ENCODE results near the gene DLG2. TPM values are rescaled to one million over a fixed set of nuclear protein-coding genes. Genes with fewer than 3 reads are reported as not detected.
A peak's percentile ranks its signal among the peaks of the same experiment; 100 is the strongest.

DLG2 gene
- polyA plus RNA-seq, 5 donors: 5.1 to 13.2 (median 8.4) TPM

- no peak for DNase-seq
Observed at GRCh38 chr11:85569525-85569924, 57.6 kb downstream of the DLG2 start.

- no peak for DNase-seq
Observed at GRCh38 chr11:85558411-85558810, 68.7 kb downstream of the DLG2 start.

- no peak for DNase-seq
Observed at GRCh38 chr11:85551881-85552280, 75.3 kb downstream of the DLG2 start.

GRCh38 chr11:85541683-85542082, 85.5 kb downstream of the DLG2 start:
- DNase-seq: no peak

GRCh38 chr11:85540635-85541205, 86.4 kb downstream of the DLG2 start:
- no peak for DNase-seq

- DNase-seq: no peak
Observed at GRCh38 chr11:85540181-85540580, 87.0 kb downstream of the DLG2 start.

- DNase-seq: no peak
Observed at GRCh38 chr11:85539740-85540139, 87.4 kb downstream of the DLG2 start.

GRCh38 chr11:85539029-85539689, 88.0 kb downstream of the DLG2 start:
- no peak for DNase-seq

GRCh38 chr11:85536438-85536837, 90.7 kb downstream of the DLG2 start:
- no peak for DNase-seq

GRCh38 chr11:85534806-85535205, 92.3 kb downstream of the DLG2 start:
- DNase-seq: no peak

- DNase-seq: no peak
Observed at GRCh38 chr11:85531191-85531897, 95.8 kb downstream of the DLG2 start.

- no peak for DNase-seq
Observed at GRCh38 chr11:85530634-85531033, 96.5 kb downstream of the DLG2 start.

GRCh38 chr11:85526564-85526963, 100.6 kb downstream of the DLG2 start:
- no peak for DNase-seq

- DNase-seq: no peak
Observed at GRCh38 chr11:85525686-85526085, 101.5 kb downstream of the DLG2 start.

GRCh38 chr11:85517272-85517671, 109.9 kb downstream of the DLG2 start:
- DNase-seq: no peak

- no peak for DNase-seq
Observed at GRCh38 chr11:85495918-85496317, 131.2 kb downstream of the DLG2 start.

GRCh38 chr11:85494396-85494795, 132.7 kb downstream of the DLG2 start:
- DNase-seq: no peak

GRCh38 chr11:85485902-85486301, 141.2 kb downstream of the DLG2 start:
- DNase-seq: no peak

GRCh38 chr11:85483861-85484260, 143.3 kb downstream of the DLG2 start:
- no peak for DNase-seq

- no peak for DNase-seq
Observed at GRCh38 chr11:85481862-85482261, 145.3 kb downstream of the DLG2 start.

- peak; percentile 74 to 82 for DNase-seq
Observed at GRCh38 chr11:85475660-85476517, 151.3 kb downstream of the DLG2 start.

- DNase-seq: no peak
Observed at GRCh38 chr11:85472953-85473352, 154.2 kb downstream of the DLG2 start.
